NT2/D1 (cell line): Measurements from ENCODE around the gene SH3BP5.

Experiments
- YY1 ChIP-seq: IDR thresholded peaks from 2 replicates; pipeline ENCODE4 v1.6.1; 2011; ENCODE audit not compliant: insufficient read length, insufficient read depth
- ZNF274 ChIP-seq: IDR thresholded peaks from 2 replicates; pipeline ENCODE4 v1.6.1; 2011; ENCODE audit warnings: mild to moderate bottlenecking, low read depth, low read length

DNA sequence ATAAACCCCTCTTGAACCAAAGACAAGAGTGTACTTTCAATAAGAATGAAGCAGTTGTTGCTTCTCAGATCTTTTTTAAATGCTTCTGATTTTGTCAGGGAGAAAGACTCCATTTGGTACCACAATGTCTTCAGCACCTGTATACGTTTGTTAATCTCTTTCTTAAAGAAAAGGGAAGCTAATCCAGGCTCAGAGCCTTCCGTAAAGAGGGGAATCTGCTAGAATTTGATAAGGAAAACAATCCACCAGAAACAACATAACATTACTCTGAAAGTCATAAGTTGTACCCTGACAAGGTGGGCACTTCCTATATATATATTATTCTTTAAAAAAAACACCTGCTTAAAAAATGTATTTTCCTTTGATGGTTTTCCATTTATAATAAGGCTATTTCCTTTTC is 19.8 kb downstream of the SH3BP5 start:
- TF ChIP-seq YY1 (no peak), ZNF274 (no peak)
